ENCODE results near the gene SLC2A4RG.

The SLC2A4RG gene

GRCh38 chr20:63742381-63743024 lies 2.9 kb downstream of the SLC2A4RG start:
- no peak for DNase-seq

DNA sequence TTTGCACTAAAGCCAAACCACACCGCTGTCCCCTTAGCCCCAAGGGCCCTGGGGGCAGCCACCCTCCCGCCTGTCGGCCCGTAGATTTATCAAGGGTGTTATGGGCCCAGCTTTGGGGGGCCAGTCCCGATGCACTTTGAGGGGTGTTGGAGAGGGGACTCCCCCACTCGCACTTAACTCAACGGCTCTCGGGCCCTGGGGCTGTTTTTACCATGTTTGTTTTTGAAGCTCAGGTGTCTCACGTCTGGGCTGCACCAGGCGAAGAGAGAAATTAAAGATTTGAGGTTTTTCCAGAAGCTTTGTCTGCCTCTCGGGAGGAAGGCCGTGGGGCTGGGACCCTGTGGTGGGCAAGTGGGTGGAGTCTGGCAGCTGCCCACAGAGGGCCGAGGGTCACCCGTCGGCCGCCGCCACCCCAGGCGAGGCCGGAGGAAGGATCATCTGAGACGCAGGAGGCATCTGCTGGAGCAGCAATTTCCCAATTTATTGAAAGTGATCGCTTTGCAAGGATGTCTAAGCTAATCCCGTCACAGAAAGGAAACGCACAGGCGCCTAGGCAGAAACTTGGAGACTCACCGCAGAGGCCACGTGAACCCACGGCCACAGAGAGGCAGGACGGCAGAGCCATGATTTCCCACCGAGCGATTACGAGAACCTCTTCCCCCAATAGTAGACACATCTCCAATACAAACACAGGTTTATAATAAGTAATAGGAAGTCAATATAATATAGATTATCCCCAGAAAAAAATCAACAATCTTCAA lies 3.8 kb downstream of the SLC2A4RG start:
- DNase-seq = no peak

GRCh38 chr20:63744158-63744557 lies 4.6 kb downstream of the SLC2A4RG start:
- DNase-seq = no peak

DNA sequence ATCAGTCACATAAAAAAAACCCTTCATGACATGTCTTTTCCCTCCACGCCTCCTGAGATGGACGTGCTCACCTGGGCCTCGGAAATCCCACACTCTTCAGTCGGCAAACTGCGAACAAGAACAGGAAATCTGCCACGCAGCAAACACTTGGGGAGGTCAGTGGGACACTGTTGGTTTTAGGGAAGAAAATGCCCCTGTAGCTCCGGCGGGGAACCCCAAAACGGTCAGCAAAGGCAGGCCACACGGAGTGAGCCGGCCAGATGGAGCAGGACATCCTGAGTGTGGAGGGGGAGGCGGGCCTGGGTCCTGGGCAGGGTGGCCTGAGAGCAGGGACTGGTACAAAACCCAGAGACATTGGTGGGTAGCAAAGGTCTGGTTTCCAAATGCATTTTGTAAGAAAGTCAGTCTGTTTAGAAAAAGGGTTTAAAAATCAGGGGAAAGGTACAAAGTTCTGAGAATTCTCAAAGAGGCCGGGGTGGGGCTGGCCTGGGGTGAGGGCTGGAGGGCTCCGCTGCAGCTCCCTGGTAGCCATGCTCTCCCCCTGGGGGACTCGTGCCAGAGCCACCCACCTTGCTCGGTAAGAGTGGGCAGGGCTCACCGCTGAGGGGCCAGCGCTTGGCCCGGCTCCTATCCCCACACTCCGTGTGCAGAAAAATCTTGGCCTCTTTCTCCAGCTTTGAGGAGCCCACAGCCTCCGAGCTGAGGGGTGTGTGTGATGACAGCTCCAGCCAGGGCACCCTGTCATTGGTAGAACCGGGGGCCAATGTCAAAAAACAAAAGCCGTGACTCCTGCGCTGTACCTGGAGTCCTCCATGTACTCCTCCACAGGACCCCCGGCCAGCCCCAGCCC lies 5.2 kb downstream of the SLC2A4RG start:
- no peak for DNase-seq

DNA sequence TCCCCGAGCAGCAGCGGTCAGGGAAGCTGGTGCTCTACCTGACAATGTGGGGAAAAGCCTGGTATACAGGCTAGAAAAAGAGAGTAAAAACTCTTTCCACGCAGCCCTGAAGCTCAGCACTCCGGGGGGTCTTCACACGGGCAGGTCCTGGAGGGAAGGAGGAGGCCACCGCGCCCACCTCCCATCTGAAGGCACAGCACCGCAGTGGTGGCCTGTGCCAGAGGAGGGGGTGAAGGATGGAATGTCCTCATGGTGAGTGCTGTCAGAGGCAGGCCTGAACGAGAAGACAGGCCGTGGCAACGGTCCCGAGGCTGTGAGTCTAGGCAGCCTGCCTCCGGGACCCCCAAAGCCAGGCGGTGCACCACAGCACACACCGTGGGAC lies 5.8 kb downstream of the SLC2A4RG start:
- no peak for DNase-seq

GRCh38 chr20:63745961-63746731 lies 6.6 kb downstream of the SLC2A4RG start:
- no peak for DNase-seq

- DNase-seq = no peak
Observed at GRCh38 chr20:63746751-63747315, 7.3 kb downstream of the SLC2A4RG start.

- no peak for DNase-seq
Observed at GRCh38 chr20:63747622-63748069, 8.1 kb downstream of the SLC2A4RG start.

DNA sequence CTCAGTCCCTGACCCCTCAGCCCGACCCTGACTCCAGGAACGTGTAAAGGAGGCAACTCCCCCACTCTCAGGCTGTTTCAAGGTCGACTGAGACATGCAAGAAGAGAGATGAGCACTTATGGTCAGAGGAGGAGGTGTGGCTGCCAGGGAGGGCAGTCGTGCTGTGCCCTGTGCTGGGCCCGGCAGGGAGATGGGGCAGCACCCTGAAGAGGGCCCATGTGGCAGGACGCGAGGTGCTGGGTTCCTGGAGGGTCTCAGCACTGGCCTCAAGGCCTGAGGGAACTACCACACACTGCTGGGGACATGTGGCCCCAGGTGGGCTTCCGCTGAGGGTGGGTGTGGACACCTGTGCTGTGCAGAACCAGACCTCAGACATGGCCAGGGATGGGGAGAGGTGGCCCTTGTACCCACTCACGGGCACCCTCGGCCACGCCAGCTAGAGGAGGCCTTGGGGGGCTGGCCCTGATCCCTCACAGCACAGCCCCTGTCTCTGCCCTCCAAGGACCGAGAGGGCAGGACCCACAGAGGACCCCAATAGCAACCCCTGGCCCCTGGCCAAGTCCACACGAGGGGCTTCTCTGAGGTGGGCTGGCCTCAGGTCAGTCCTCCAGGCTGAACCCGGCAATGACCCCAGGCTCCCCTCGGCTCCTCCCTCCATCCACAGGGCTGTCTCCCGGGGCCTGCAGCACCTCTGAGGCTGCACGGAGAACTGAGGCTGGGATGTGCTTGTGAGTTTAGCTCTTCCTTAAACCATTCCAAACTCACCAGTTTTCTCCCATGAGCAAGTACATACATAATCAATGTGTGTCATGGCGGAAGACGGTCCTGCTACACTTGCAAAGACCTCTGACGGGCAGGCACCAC lies 8.7 kb downstream of the SLC2A4RG start:
- DNase-seq = no peak

- DNase-seq = no peak
Observed at GRCh38 chr20:63748934-63749270, 9.3 kb downstream of the SLC2A4RG start.

DNA sequence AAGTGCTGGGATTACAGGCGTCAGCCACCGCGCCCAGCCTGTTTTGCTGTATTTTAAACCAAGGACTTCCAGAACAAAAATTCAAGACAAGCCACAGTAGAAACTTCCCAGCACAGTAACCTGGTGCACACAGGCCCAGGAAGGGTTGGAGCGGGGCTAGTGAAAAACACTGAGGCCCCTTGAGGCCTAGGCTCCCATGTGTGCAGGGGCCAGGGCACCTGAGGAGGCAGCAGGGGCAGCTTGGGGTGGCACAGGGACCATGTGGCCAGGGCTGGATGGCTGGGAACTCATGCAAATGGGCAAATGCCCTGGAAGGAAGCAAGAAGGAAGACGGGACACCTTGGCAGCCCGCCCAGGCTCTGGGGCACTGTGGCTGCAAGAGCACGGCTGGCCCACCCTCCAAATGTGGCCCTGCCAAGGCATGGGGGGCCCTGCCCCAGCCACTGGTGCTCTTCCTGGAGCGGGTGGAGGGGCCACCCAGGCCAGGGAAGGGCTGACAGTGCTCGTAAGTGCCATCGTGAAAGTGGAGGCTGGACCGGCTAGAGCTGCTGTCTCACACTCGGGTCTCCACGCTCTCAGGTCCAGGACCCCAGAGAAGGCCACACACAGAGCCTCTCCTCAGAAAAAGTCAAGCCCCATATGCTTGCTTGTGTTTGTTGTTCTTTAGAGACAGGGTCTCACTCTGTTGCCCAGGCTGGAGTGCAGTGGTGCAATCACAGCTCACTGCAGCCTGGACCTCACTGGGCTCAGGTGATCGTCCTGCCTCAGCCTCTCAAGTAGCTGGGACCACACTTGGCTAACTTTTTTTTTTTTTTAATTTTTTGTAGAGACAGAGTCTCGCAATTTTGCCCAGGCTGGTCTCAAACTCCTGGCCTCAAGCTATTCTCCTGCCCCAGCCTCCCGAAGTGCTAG lies 10.3 kb downstream of the SLC2A4RG start:
- no peak for DNase-seq

- DNase-seq = no peak
Observed at GRCh38 chr20:63750807-63751470, 11.4 kb downstream of the SLC2A4RG start.

DNA sequence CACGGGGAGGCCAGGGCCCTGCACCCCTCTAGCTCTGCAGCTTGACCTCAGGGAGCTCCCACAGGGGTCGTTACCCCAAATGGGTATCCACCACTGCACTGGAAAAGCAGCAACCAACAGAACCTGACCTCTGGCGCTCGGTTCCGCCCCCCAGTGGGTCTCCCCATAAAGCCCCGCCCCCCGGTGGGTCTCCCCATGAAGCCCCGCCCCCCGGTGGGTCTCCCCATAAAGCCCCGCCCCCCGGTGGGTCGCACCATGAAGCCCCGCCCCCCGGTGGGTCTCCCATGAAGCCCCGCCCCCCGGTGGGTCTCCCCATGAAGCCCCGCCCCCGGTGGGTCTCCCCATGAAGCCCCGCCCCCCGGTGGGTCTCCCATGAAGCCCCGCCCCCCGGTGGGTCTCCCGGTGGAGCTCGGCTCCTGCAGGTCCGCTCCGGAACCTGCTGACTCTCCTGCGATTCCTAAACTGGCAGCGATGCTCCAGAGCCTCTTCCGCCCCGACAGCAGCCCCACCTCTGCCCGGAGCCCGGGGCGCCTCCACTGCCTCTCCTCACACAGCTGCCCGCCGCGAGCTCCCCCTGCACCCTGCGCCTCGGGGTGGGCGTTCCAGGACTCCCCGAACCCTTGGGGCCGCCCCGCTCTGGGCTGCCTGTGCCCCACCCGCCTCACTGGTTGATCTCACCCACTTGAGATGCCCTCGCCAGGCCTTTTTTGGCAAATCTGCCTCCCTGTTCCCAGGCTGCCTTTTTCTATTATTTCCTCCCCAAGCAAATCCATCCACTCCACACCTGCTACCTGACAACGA lies 12.1 kb downstream of the SLC2A4RG start:
- no peak for DNase-seq

DNA sequence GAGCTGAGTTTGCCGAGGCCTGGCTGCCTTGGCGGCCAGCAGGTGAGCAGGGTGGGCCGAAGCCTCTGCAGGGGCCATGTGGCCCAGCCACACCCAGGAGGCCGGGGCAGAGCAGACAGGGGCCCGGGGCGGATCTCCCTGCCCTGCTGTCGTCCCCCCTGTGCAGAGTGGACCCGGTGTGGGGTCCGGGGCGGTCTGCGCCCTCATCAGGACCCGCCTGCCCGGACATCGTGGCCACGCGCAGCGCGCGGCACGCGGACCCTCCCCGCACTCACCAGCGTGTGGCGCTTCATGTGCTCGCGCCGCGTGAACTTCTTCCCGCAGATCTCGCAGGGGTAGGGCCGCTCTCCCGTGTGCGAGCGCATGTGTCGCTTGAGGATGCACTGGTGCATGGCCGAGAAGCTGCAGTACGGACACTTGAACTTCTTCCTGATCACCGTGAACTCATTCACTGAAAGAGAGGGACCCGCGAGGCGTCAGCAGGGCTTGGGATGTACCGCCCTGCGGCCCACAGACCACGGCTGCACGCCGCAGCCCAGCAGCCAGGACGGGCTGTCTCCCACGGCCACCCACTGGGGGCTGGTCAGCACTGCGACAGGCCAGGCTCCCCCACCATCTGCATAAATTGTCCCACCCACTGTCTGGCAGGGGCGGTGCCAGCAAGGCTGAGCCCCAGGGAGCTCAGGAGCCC lies 13.0 kb downstream of the SLC2A4RG start:
- DNase-seq = no peak

GRCh38 chr20:63753381-63753780 lies 13.8 kb downstream of the SLC2A4RG start:
- no peak for DNase-seq

DNA sequence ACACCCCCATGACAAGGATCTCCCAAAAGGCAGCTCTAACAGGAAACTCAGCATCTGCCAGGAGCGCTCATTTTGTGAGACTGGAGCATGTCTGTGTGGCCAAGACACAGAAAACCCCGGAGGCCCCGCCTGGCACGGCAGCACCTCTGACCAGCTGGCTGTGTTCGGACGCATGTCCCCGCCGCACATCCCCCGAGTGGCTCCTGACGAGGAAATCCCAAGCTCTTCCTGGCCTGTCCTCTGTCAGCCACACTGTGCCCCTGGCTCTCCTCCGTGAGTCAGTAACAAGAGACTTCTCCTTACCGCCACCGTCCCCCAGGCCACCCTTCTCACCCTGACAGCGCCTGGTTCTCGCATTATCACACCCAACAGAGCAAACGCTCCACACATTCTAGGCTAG lies 14.4 kb downstream of the SLC2A4RG start:
- DNase-seq = no peak

GRCh38 chr20:63755933-63756647 lies 16.5 kb downstream of the SLC2A4RG start:
- DNase-seq = no peak

DNA sequence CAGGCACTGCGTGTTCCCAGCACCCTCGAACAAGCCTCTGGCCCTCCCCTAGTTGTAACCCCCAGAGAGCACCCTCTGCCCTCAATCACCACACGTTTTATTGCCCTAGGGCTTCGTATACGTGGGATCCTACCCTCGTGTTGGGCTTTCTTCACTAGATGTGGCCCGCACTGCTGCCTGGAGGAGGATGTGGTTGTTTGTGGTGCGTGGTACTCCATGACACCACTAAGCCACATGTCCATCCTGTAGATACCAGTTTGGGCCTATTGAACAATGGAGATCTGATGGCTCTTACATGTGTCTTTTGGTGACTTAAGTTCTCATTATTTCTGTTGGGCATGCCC lies 17.0 kb downstream of the SLC2A4RG start:
- DNase-seq = no peak

Data from RPMI8226 (cell line).